Upper lobe of right lung (tissue), 1 donor: ENCODE results near the gene ANP32E. TPM values are rescaled to one million over a fixed set of nuclear protein-coding genes. Genes with fewer than 3 reads are reported as not detected.
"Not testable (repeated sequence)": the region's sequence is repeated elsewhere in the genome, so short reads cannot be mapped to it uniquely, and the experiment has no call there.

Experiments used
- ATAC-seq: fragments of 200-7000 bp; cut with Tn5 transposase; one replicate; pipeline ENCODE4 v1.9.1; 2020; ENCODE audit warnings: mild to moderate bottlenecking, moderate library complexity
- DNase-seq: peaks from one replicate; pipeline ENCODE4 v3.0.0-alpha.2; 2020
- H3K27ac ChIP-seq: fragments of 200-600 bp; one replicate; pipeline ENCODE4 v1.8.0; 2022
- H3K27me3 ChIP-seq: fragments of 200-600 bp; one replicate; pipeline ENCODE4 v1.8.0; 2022; ENCODE audit warnings: mild to moderate bottlenecking
- H3K36me3 ChIP-seq: fragments of 200-600 bp; one replicate; pipeline ENCODE4 v1.8.0; 2022
- H3K4me1 ChIP-seq: fragments of 200-600 bp; one replicate; pipeline ENCODE4 v1.8.0; 2022
- H3K4me3 ChIP-seq: fragments of 200-600 bp; one replicate; pipeline ENCODE4 v1.8.0; 2022; ENCODE audit warnings: mild to moderate bottlenecking
- H3K9me3 ChIP-seq: fragments of 200-600 bp; one replicate; pipeline ENCODE4 v1.8.0; 2022
- CTCF ChIP-seq: fragments of 200-600 bp; IDR thresholded peaks from one replicate; pipeline ENCODE4 v1.8.0; 2022; ENCODE audit warnings: antibody characterized with exemption
- intact Hi-C: fragments of 100-400 bp; cut with DNase I; formaldehyde crosslinking; loops from one replicate; pipeline ENCODE4 v1.11.0; 2022
- total RNA-seq: library from RNA; stranded (reverse); fragmentation: NEBNext Ultra II Directional; extraction: Animal tissue kit (Norgen Biotek cat#: 25700); gene quantifications from one replicate; pipeline ENCODE4 v1.2.1, GENCODE V29; 2021
- donor health status: DM: no; HTN: yes; CAD: no; lungs with severe emphysema.

The ANP32E gene
- total RNA-seq, 1 donor from 2014 or later, result 29.6 TPM

GRCh38 chr1:150249936-150250335 is 14.0 kb upstream of the ANP32E start:
- Histone ChIP-seq H3K36me3 (no peaks in the 10 kb centered on the region), H3K27ac (no peak overlapping the region), H3K4me3 (no peak overlapping the region), H3K9me3 (no peaks in the 10 kb centered on the region), H3K27me3 (no peaks in the 10 kb centered on the region), H3K4me1 (no peaks in the 10 kb centered on the region)
- intact Hi-C loops, result no loop called here
- no peak for TF ChIP-seq CTCF
- DNase-seq (no peak), ATAC-seq (no peak)

- H3K27me3 ChIP-seq, result no peaks in the 10 kb centered on the region
- TF ChIP-seq CTCF, result no peak
- H3K4me3 ChIP-seq, result no peak overlapping the region
- intact Hi-C loops, result no loop called here
- no peaks in the 10 kb centered on the region for H3K9me3 ChIP-seq
- peak; percentile 16 for DNase-seq
- H3K4me1 ChIP-seq, result no peaks in the 10 kb centered on the region
- ATAC-seq, result no peak
- no peak overlapping the region for H3K27ac ChIP-seq
- H3K36me3 ChIP-seq, result no peaks in the 10 kb centered on the region
Observed at GRCh38 chr1:150243003-150243402, 7.1 kb upstream of the ANP32E start.

- Histone ChIP-seq H3K4me1 (peaks cover 18% of the 10 kb centered on the region), H3K36me3 (no peaks in the 10 kb centered on the region), H3K4me3 (no peak overlapping the region), H3K27me3 (no peaks in the 10 kb centered on the region), H3K27ac (no peak overlapping the region), H3K9me3 (no peaks in the 10 kb centered on the region)
- peak; percentile 46 for DNase-seq
- TF ChIP-seq CTCF, result no peak
- no peak for ATAC-seq
- intact Hi-C loops, result no loop called here
Observed at GRCh38 chr1:150237746-150238145, 1.8 kb upstream of the ANP32E start.

GRCh38 chr1:150237176-150237575 is 1.3 kb upstream of the ANP32E start:
- peak; percentile 11 for DNase-seq
- intact Hi-C loops, ATAC-seq, H3K36me3 ChIP-seq, H3K27ac ChIP-seq, H3K9me3 ChIP-seq, H3K27me3 ChIP-seq, H3K4me3 ChIP-seq: not testable (repeated sequence)
- H3K4me1 ChIP-seq, result peaks cover 18% of the 10 kb centered on the region

GRCh38 chr1:150236614-150237100 is 745 bp upstream of the ANP32E start:
- Histone ChIP-seq H3K9me3 (no peaks in the 10 kb centered on the region), H3K27me3 (no peaks in the 10 kb centered on the region), H3K36me3 (no peaks in the 10 kb centered on the region), H3K27ac (no peak overlapping the region), H3K4me1 (peaks cover 18% of the 10 kb centered on the region), H3K4me3 (peak overlapping the region; percentile 84)
- TF ChIP-seq CTCF, result no peak
- ATAC-seq (no peak), DNase-seq (peak; percentile 6)
- intact Hi-C loops, result no loop called here

- intact Hi-C loops, result no loop called here
- peaks cover 7% of the 10 kb centered on the region for H3K36me3 ChIP-seq
- no peaks in the 10 kb centered on the region for H3K27me3 ChIP-seq
- peaks cover 18% of the 10 kb centered on the region for H3K4me1 ChIP-seq
- peak overlapping the region; percentile 97 for H3K27ac ChIP-seq
- no peaks in the 10 kb centered on the region for H3K9me3 ChIP-seq
- TF ChIP-seq CTCF, result no peak
- peak; percentile 0 for ATAC-seq
- H3K4me3 ChIP-seq, result peak overlapping the region; percentile 84
- DNase-seq, result peak; percentile 72
Observed at GRCh38 chr1:150235294-150235851, 539 bp downstream of the ANP32E start.
